ENCODE measurements around the gene CNN3.

- TF ChIP-seq POLR2A (IDR thresholded peaks at IDR 0.05; ENCODE audit: low read depth, low read length) (no peak), CTCF (conservative IDR thresholded peaks at IDR 0.05; ENCODE audit: low read depth, low read length) (no peak), CEBPB (IDR thresholded peaks at IDR 0.05; ENCODE audit: low read depth, low read length) (no peak), SMC3 (IDR thresholded peaks at IDR 0.05; ENCODE audit: low read depth, low read length) (no peak), RAD21 (IDR thresholded peaks at IDR 0.05; ENCODE audit: low read length) (no peak), USF2 (IDR thresholded peaks at IDR 0.05; ENCODE audit: low read depth, low read length) (no peak)
These were observed 20.0 kb upstream of the CNN3 start for GRCh38 chr1:94946886-94947285.

Measured in IMR-90 (cell line).